SU-DHL-6 (cell line): Measurements from ENCODE around the gene WAPL.

Source experiments
- CTCF ChIP-seq: fragments of 200-600 bp; sonication (generic); IDR thresholded peaks from one replicate; pipeline ENCODE4 v1.5.1; 2017; ENCODE audit warnings: antibody characterized with exemption, mild to moderate bottlenecking, low read length, moderate library complexity; ENCODE audit not compliant: insufficient read depth, poor library complexity, severe bottlenecking
- EZH2phosphoT487 ChIP-seq: fragments of 200-600 bp; sonication (generic), shearing (Covaris generic); conservative IDR thresholded peaks from 2 replicates; pipeline ENCODE4 v1.6.1; 2018; ENCODE audit warnings: mild to moderate bottlenecking, antibody characterized with exemption, low read length, moderate library complexity, mixed read lengths

GRCh38 chr10:86486856-86487255 is 34.7 kb downstream of the WAPL start:
- TF ChIP-seq CTCF (no peak), EZH2phosphoT487 (no peak)
